Gastrocnemius medialis (tissue), 4 donors: ENCODE measurements around the gene RABGAP1L.

Source experiments
- CTCF ChIP-seq, 5 experiments: fragments of 450-650 bp in 3 of 5; fragments of 200-600 bp in 2 of 5; sonication (generic) in 2 of 5; IDR thresholded peaks in 4 of 5; conservative IDR thresholded peaks in 1 of 5; 1 replicate in 4 of 5; 2 replicates in 1 of 5; pipeline ENCODE4 v1.5.1; 2016 to 2019; ENCODE audit warnings: antibody characterized with exemption in 5 of 5, mild to moderate bottlenecking in 3 of 5, moderate library complexity in 3 of 5
- POLR2A ChIP-seq, 2 donors: fragments of 450-650 bp; IDR thresholded peaks; one replicate each; pipeline ENCODE4 v1.6.1; 2017; ENCODE audit warnings: antibody characterized with exemption in 2 of 2, mild to moderate bottlenecking in 2 of 2, moderate library complexity in 2 of 2

GRCh38 chr1:175005085-175005783 lies 845.9 kb downstream of the RABGAP1L start:
- TF ChIP-seq CTCF (IDR thresholded peaks at IDR 0.05 in 4 of 5, conservative IDR thresholded peaks at IDR 0.05 in 1 of 5) (no peak), POLR2A (IDR thresholded peaks at IDR 0.05) (no peak)
